Ishikawa (cell line): ENCODE data around the gene CCNDBP1.

Experiments
- CEBPB ChIP-seq: IDR thresholded peaks from 2 replicates; pipeline ENCODE4 v1.6.1; 2012
- CREB1 ChIP-seq: IDR thresholded peaks from 2 replicates; pipeline ENCODE4 v1.6.1; 2012; ENCODE audit warnings: low read depth
- EGR1 ChIP-seq: IDR thresholded peaks from 2 replicates; pipeline ENCODE4 v1.6.1; 2012
- EP300 ChIP-seq: IDR thresholded peaks from 2 replicates; pipeline ENCODE4 v1.6.1; 2012; ENCODE audit warnings: borderline replicate concordance
- FOXM1 ChIP-seq: IDR thresholded peaks from 2 replicates; pipeline ENCODE4 v1.6.1; 2012; ENCODE audit warnings: low read depth, borderline replicate concordance
- MAX ChIP-seq: IDR thresholded peaks from 2 replicates; pipeline ENCODE4 v1.6.1; 2012
- NFIC ChIP-seq: IDR thresholded peaks from 2 replicates; pipeline ENCODE4 v1.6.1; 2012
- RAD21 ChIP-seq: IDR thresholded peaks from 2 replicates; pipeline ENCODE4 v1.6.1; 2012; ENCODE audit warnings: low read depth
- REST ChIP-seq: IDR thresholded peaks from 2 replicates; pipeline ENCODE4 v1.6.1; 2012; ENCODE audit warnings: low read depth, mild to moderate bottlenecking
- TAF1 ChIP-seq: IDR thresholded peaks from 2 replicates; pipeline ENCODE4 v1.6.1; 2012; ENCODE audit warnings: low read depth, mild to moderate bottlenecking
- TCF12 ChIP-seq: IDR thresholded peaks from 2 replicates; pipeline ENCODE4 v1.6.1; 2012; ENCODE audit warnings: low read depth
- TEAD4 ChIP-seq: IDR thresholded peaks from 2 replicates; pipeline ENCODE4 v1.6.1; 2012
- USF1 ChIP-seq: IDR thresholded peaks from 2 replicates; pipeline ENCODE4 v1.6.1; 2012
- YY1 ChIP-seq: IDR thresholded peaks from 2 replicates; pipeline ENCODE4 v1.6.1; 2012; ENCODE audit warnings: low read depth
- ZBTB7A ChIP-seq: IDR thresholded peaks from 2 replicates; pipeline ENCODE4 v1.6.1; 2012; ENCODE audit warnings: low read depth

CCNDBP1 gene

GRCh38 chr15:43210172-43210745 lies 25.1 kb downstream of the CCNDBP1 start:
- TF ChIP-seq EGR1, result no peak
- no peak for TF ChIP-seq RAD21
- TF ChIP-seq MAX, result no peak
- TF ChIP-seq CEBPB, result no peak
- no peak for TF ChIP-seq ZBTB7A
- TF ChIP-seq YY1, result no peak
- no peak for TF ChIP-seq EP300
- TF ChIP-seq NFIC, result no peak
- TF ChIP-seq FOXM1, result no peak
- TF ChIP-seq TCF12, result no peak
- no peak for TF ChIP-seq TEAD4
- no peak for TF ChIP-seq REST
- no peak for TF ChIP-seq USF1
- TF ChIP-seq CREB1, result no peak
- TF ChIP-seq TAF1, result no peak

- no peak for TF ChIP-seq EGR1
- no peak for TF ChIP-seq NFIC
- no peak for TF ChIP-seq YY1
- no peak for TF ChIP-seq EP300
- no peak for TF ChIP-seq TCF12
- no peak for TF ChIP-seq RAD21
- no peak for TF ChIP-seq USF1
- no peak for TF ChIP-seq MAX
These were observed 25.6 kb downstream of the CCNDBP1 start for GRCh38 chr15:43210807-43211206.

GRCh38 chr15:43211224-43211735 lies 26.1 kb downstream of the CCNDBP1 start:
- TF ChIP-seq EGR1, result no peak
- TF ChIP-seq TEAD4, result no peak
- TF ChIP-seq MAX, result no peak
- TF ChIP-seq TAF1, result no peak
- no peak for TF ChIP-seq FOXM1
- TF ChIP-seq EP300, result no peak
- TF ChIP-seq CREB1, result no peak
- no peak for TF ChIP-seq TCF12
- no peak for TF ChIP-seq REST
- TF ChIP-seq CEBPB, result no peak
- no peak for TF ChIP-seq USF1
- TF ChIP-seq NFIC, result no peak
- no peak for TF ChIP-seq ZBTB7A
- no peak for TF ChIP-seq YY1
- TF ChIP-seq RAD21, result no peak

- TF ChIP-seq CREB1 (no peak), EP300 (no peak), TAF1 (no peak), TEAD4 (no peak), RAD21 (no peak), FOXM1 (no peak), ZBTB7A (no peak), NFIC (no peak), USF1 (no peak), YY1 (no peak), REST (no peak), CEBPB (no peak), TCF12 (no peak), EGR1 (no peak), MAX (no peak)
These were observed 27.1 kb downstream of the CCNDBP1 start for GRCh38 chr15:43212299-43212698.
